Hepatocyte (in vitro differentiated cells): ENCODE results near the gene SLC22A15.

Experiments used
- EZH2 ChIP-seq: fragments of 200-600 bp; sonication (generic); IDR thresholded peaks from 2 replicates; pipeline ENCODE4 v1.6.1; 2016; ENCODE audit warnings: antibody characterized with exemption, mild to moderate bottlenecking, borderline replicate concordance
- TF ChIP-seq, protein P1 (sequence below): fragments of 200-600 bp; sonication (generic); IDR thresholded peaks from 2 replicates; pipeline ENCODE4 v1.5.1; 2016; ENCODE audit warnings: antibody characterized with exemption, mild to moderate bottlenecking; ENCODE audit not compliant: poor library complexity

- TF ChIP-seq, protein P1, sequence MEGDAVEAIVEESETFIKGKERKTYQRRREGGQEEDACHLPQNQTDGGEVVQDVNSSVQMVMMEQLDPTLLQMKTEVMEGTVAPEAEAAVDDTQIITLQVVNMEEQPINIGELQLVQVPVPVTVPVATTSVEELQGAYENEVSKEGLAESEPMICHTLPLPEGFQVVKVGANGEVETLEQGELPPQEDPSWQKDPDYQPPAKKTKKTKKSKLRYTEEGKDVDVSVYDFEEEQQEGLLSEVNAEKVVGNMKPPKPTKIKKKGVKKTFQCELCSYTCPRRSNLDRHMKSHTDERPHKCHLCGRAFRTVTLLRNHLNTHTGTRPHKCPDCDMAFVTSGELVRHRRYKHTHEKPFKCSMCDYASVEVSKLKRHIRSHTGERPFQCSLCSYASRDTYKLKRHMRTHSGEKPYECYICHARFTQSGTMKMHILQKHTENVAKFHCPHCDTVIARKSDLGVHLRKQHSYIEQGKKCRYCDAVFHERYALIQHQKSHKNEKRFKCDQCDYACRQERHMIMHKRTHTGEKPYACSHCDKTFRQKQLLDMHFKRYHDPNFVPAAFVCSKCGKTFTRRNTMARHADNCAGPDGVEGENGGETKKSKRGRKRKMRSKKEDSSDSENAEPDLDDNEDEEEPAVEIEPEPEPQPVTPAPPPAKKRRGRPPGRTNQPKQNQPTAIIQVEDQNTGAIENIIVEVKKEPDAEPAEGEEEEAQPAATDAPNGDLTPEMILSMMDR: no peak
- TF ChIP-seq EZH2: no peak
These were observed 30.2 kb upstream of the SLC22A15 start for GRCh38 chr1:115946116-115946515.
